Activated naive CD4-positive, alpha-beta T cell treated with anti-CD3 and anti-CD28 coated beads for 36 hours (primary cell): Measurements from ENCODE around the gene UTP14A. TPM values are rescaled to one million over a fixed set of nuclear protein-coding genes. Genes with fewer than 3 reads are reported as not detected.

Experiments
- CTCF ChIA-PET: fragments of 350-600 bp; sonication (Branson Sonifier 250); formaldehyde crosslinking; loops from one replicate; lab custom pipeline; 2021; ENCODE audit warnings: antibody characterized with exemption; lab: Charles Lee
- DNase-seq: peaks from one replicate; pipeline ENCODE4 v3.0.0-alpha.2; 2020
- H3K27ac Mint-ChIP-seq: one replicate; pipeline ENCODE4 v1.8.0; 2021; ENCODE audit warnings: mild to moderate bottlenecking, mixed read lengths
- H3K27me3 Mint-ChIP-seq: one replicate; pipeline ENCODE4 v1.8.0; 2021; ENCODE audit warnings: low read depth, mixed read lengths
- H3K36me3 Mint-ChIP-seq: one replicate; pipeline ENCODE4 v1.8.0; 2021; ENCODE audit warnings: low read depth, mixed read lengths
- H3K4me1 Mint-ChIP-seq: one replicate; pipeline ENCODE4 v1.8.0; 2021; ENCODE audit warnings: low read depth, mixed read lengths
- H3K4me3 Mint-ChIP-seq: one replicate; pipeline ENCODE4 v1.8.0; 2021; ENCODE audit warnings: mild to moderate bottlenecking, moderate library complexity, mixed read lengths
- H3K9me3 Mint-ChIP-seq: one replicate; pipeline ENCODE4 v1.8.0; 2021; ENCODE audit warnings: mixed read lengths
- intact Hi-C: fragments of 100-400 bp; cut with micrococcal nuclease; formaldehyde crosslinking; loops from one replicate; pipeline ENCODE4 v1.15.1; 2023
- total RNA-seq, 2 experiments: library from RNA; stranded (reverse); gene quantifications; one replicate each; pipeline ENCODE4 v1.2.3, GENCODE V29; 2021

Gene UTP14A
- total RNA-seq, 2 experiments from 2014 or later, result 21.5 to 22.6 TPM

GRCh38 chrX:129976441-129976840 lies 70.5 kb downstream of the UTP14A start:
- Mint-ChIP-seq H3K4me1 (peaks cover 3% of the 10 kb centered on the region), H3K9me3 (no peaks in the 10 kb centered on the region), H3K4me3 (no peak overlapping the region), H3K27ac (no peak overlapping the region), H3K27me3 (no peaks in the 10 kb centered on the region), H3K36me3 (no peaks in the 10 kb centered on the region)
- DNase-seq, result no peak
- intact Hi-C loops, result no loop called here
- CTCF ChIA-PET, result no interaction called here

Other genes starting within 250 kb of the UTP14A start
- gene XPNPEP2, start 167.2 kb upstream of the UTP14A start, total RNA-seq, result under 1 TPM; 0.21 to 0.27 TPM
- gene SASH3, start 126.2 kb upstream of the UTP14A start, total RNA-seq, result 10 to 100 TPM; 90.3 to 98.7 TPM
- gene ZDHHC9, start 62.3 kb upstream of the UTP14A start, total RNA-seq, result 1 to 10 TPM; 7.1 TPM
- gene BCORL1, start 76.5 kb downstream of the UTP14A start, total RNA-seq, result 1 to 10 TPM; 3.6 to 4.1 TPM
- 10 to 100 TPM; 15.8 to 16.5 TPM for gene ELF4, start 204.3 kb downstream of the UTP14A start, total RNA-seq